GM19035 (cell line): Measurements from ENCODE around the gene RPL36AL.
"Not testable (repeated sequence)": the region's sequence is repeated elsewhere in the genome, so short reads cannot be mapped to it uniquely, and the experiment has no call there.

Source experiments
- ATAC-seq: cut with Tn5 transposase; IDR thresholded peaks from one replicate; pipeline ENCODE4 v1.9.1; 2021; ENCODE audit not compliant: unreplicated experiment

Gene RPL36AL

DNA sequence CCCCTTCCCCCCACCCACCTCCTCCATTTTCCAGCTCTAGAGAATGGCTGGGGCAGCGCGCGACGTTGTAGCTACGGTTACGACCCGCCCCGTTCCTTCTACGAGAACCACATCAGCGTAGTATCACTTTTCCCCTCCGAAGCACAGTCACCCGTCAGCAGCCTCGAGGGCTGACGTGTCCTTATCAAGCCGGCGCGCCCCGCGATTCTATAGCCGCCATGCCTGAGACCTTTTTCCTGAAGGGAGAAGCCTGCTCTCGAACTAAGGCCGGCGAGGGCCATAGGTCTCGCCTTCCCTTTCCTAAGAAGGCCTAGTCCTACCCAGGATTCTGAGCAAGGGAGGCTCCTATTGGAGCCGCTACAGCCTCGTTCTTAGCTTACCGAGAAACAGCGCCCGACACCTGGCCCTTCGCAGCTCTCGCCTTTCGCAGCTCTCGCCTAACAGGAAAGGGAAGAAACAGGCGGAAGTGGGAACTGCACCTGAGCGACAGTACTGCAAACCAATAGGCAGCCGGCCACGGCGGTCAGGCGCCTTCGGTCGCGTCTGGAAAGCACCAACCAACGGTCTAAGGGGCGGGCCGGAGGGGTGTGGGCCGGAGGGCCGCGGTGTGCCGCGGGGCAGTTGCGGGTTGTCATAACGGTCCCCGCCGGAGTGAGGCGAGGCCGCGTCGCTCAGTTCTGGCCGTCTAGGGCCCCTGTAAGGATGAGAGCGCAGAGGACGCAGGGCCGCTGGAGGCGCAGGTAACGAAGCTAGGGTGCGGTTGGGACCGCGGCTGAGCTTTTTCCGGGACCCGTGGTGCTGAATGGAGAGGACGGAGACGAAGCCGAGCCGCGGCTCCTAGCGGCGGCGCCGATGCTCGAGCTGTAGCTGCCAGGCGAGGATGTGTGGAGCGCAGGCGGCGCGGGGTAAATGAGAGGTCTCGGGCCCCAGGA lies at the start of gene RPL36AL, which contains the start of gene MGAT2:
Gene RPL36AL (minus strand): TSS at position 445 of the 932 bp plus-strand sequence. CDS start 1,522 bp downstream, outside the sequence.
Gene MGAT2 (plus strand): TSS at position 618 of the 932 bp plus-strand sequence. CDS start 470 bp downstream, outside the sequence.
- peak; percentile 90 for ATAC-seq

DNA sequence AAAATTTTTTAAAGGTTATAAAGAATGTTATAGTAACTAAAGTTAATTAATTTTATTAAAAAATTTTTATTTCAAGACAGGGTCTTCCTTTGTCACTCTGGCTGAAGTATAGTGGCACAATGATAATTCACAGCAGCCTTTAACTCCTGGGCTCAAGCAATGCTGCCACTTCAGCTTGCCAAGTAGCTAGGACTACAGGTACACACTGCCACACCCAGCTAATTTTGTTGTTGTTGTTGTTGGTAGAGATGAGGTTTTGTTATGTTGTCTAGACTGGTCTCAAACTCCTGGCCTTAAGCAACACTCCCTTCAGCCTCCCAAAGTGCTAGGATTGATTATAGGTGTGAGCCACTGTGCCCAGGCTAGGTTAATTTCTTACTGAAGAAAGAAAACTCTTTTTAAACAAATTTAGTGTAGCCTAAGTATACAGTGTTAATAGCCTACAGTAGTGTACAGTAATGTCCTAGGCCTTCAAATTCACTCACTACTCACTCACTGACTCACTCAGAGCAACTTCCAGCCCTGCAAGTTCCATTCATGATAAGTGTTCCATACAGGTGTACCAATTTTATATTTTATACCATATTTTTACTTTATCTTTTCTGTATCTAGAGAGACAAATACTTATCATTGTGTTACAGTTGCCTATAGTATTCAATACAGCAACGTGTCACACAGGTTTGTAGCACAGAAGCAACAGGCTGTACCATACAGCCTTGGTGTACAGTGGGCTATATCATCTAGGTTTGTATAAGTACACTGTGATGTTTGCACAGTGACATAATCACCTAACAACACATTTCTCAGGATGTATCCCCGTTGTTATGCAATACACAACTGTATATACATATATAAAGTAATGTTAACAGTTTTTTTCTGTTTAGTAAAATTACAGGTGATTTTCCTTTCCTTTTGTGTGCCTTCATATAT lies 39.4 kb upstream of the RPL36AL start:
- no peak for ATAC-seq

DNA sequence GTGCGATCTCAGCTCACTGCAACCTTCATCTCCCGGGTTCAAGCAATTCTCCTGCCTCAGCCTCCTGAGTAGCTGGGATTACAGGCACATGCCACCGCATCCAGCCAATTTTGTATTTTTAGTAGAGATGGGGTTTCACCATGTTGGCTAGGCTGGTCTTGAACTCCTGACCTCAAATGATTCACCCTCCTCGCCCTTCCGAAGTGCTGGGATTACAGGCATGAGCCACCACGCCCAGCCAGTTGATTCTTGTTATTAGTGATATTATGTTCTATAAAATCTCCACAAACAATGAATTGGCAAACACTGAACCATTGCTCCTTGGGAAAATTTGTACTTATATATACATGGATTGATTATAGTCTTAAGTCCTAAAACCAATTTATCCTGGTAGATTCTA lies 37.1 kb upstream of the RPL36AL start:
- ATAC-seq: not testable (repeated sequence)

DNA sequence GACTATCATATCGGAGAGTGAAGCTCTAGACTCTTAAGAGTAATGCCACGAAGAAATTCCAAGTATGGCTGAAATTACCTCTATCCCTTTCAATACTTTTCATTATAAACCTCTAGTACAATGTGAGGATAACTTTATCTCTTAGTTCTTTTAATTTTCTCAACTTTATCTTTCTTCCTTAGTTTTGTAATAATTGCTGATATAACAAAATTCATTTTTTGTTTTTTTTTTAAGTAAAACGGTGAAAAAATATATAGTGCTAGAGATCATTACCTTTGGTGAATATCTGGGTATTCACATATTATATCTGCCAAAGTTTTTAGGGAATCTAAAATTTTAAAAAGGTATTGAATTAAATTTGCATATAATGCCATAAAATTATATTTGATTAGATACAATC lies 34.1 kb upstream of the RPL36AL start:
- no peak for ATAC-seq

DNA sequence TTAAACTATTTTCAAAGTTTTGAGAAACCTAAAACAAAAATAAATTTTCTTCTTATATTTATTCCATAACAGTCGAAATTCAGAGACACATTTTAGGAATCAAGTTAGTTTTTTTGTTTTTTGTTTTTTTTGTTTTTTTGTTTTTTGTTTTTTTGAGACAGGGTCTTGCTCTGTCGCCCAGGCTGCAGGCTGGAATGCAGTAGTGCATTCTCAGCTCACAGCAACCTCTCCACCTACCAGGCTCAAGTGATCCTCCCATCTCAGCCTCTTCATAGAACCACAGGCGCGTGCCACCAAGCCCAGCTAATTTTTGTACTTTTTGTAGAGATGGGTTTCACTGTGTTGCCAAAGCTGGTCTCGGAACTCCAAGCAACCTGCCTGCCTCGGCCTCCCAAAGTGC lies 33.1 kb upstream of the RPL36AL start:
- no peak for ATAC-seq

DNA sequence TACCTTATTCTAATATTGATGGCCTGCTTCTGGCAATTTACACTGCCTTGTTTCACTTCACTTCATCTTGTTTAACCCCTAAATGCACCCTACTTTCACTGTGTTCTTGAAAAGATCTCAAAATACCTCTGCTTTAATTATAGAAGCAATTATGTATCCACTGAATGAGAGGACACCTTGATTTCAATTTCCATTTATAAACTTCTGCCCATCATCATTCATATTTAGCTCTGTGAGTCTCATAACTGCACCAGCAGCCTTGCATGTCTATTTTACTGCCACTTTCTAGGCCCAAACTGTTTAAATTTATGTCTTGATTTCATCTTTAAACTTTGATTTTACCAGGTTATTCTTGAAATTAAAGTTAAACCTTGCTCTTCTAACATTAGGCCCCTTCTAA lies 21.7 kb upstream of the RPL36AL start:
- ATAC-seq: no peak

DNA sequence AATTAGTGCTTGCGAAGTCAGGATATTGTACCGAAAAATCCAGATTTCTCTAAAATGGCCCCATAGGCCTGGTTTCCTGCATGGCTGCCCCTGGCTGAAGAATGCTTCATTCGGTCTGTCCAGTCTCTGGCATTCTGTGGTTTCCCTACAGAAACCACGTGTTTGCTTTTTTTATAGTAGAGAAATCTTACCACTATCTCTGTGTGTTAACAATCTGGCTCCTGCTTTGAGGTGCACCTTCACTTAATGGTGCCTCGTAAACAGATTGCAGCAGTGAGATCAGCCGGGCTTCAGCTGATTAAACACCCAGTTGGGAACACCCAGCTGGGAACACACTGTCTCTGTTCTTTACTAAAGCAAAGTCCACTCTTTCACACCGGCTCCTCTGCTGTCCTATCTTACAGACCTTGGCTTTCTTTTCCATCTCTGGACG lies 21.3 kb upstream of the RPL36AL start:
- ATAC-seq: no peak

DNA sequence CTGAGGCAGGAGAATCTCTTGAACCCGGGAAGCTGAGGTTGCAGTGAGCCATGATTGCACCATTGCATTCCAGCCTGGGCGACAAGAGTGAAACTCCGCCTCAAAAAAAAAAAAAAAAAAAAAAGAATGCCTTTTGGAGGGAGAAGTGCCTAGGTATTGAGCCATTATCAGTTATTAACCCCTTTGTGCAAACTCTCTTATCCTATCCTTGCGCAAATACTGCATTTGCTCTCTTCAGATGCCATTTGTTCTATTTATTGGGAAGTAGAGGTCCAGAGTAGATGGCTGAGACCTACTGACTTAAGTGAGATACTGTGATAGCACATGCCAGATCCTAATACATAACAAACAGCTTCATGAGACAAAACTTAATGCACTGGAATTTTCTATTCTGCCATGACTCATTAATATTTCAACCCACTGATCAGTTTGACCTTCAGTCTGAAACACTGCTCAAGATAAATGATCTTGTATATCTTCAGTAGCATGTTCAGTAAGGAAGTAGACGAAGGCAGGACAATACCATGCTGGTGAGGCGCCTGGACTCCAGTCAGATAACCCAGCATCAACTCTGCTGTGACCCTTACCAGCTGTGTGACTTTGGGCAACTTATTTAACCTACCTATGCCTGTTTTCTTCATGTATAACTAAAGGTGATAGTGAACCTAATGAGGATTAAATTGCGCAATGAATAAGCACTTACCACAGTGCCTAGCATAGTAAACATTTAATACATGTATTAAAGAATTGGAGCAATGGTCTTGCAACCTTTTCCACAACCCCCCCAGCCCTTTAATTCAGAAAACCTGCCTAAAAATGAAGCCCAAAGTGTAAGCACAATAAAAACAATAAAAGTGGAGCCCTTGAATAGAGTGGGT lies 20.4 kb upstream of the RPL36AL start:
- ATAC-seq: no peak

DNA sequence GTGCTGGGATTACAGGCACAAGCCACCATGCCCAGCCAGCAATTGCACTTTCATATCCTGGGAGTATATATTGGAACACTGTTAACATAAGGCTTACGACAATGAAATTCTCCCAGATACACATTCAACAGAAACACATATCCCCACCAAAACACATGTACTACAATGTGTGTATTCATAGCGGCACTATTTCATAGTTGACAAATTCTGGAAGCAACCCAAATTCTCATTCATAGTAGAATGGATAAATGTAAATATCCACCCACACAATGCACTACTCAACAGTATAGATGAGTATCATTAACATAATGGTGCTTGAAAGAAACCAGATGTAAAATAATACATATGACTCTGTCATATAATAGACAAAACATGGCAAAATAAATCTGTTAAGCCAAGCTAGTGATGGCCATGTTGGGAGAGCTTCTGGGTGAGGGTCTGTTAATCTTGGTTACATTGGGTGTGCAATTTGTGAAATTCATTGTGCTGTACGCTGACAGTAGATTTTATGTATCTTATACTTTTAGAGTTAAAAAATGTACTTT lies 17.2 kb upstream of the RPL36AL start:
- no peak for ATAC-seq

DNA sequence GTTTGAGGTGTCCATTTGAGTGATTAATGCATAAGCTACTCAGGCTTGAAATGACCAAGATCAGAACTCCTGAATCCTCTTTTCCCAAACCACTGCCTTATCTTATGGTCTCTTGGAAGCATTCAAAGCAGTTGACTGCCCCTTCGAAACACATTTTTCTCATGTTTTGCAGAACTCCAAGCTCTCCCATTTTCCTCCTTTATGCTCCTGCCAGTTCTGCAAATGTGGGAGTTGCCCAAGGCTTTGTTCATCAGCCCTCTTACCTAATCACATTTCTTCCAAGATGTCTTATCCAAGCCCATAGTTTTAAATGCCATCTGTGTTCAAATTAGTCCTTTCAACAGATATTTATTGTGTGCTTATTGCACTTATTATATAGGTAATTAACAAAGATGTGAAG lies 16.4 kb upstream of the RPL36AL start:
- no peak for ATAC-seq

DNA sequence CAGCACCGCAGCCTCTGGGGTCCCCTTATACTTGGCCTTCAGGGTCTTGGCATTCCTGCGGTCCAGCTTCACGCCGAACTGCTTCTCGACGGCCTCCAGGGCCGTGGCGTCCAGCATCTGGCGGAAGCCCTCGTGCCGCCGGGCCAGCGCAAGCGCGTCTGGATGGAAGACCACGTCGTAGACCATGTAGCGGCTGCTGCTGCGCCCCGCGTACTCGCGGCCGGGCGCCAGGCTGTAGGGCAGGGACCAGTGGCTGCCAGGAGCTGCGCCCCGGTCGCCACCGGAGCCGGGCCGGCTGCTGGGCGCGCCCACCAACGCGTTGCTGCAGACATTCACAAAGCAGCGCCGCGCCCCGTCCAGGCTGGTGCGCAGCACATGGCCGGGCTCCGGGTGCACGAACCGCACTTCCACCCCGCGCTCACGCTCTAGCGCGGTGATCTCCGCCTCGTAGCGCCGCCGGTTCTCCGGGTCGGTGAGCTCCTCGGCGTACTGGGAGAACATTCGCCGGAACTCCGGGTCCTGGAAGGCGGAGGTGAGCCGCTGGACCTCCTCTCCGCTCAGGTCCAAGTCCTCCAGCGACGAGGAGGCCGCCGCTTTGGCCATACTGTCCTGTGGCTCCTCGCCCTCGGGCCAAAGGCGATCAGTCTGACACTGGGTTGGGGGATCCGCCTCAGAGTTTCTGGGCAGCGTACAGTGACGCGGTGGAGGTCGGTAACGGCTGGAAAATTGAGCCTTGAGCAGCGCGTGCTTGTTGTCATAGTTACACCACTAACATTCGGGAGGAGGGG lies 14.3 kb upstream of the RPL36AL start, which contains the start of gene DNAAF2:
Gene DNAAF2 (minus strand): TSS at position 698 of the 788 bp plus-strand sequence. CDS start 95 bp downstream, at position 603.
- peak; percentile 31 for ATAC-seq

DNA sequence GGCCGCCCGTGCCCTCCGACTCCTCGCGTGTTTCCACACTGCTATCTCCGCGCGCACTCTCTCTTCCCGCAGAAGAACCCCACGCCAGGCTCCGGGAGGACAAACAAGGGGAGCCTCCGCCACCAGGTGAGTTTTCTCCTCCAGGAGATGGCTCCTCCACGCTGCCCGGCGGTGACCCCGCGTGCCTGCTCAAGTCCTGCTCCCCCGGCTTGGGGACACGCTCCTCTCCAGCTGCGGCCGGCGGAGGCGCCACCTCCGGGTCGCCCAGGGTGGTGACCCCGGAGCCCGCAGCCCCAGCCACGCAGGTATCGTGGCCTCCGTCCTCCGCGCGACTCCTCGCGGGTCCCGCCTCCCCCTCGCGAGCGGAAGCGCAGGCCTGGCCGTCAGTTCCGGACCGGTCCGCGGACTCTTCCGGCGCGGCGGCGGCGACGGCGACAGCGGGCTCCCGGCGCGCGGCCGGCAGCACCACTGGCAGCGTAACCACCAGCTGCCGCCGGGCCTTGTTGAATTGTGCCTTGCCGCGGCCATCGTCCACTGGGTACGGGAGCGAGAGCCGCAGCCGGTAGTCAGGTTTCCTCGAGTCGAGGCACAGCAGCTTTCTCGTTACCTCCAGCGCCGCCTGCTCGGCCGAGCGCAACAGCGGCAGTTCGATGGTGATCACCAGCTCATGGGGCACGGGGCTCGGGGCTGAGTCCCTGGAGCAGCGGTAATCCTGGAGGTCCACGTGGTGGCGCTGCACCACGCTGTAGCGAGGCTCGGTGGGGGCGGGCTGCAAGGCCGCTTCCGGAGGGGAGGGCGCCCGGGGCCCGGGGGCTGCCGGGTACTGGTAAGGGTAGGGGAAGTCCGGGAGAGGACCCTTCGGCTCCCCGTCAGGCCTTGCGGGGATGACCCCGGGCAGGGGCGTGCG lies 13.5 kb upstream of the RPL36AL start:
- ATAC-seq: peak; percentile 77

DNA sequence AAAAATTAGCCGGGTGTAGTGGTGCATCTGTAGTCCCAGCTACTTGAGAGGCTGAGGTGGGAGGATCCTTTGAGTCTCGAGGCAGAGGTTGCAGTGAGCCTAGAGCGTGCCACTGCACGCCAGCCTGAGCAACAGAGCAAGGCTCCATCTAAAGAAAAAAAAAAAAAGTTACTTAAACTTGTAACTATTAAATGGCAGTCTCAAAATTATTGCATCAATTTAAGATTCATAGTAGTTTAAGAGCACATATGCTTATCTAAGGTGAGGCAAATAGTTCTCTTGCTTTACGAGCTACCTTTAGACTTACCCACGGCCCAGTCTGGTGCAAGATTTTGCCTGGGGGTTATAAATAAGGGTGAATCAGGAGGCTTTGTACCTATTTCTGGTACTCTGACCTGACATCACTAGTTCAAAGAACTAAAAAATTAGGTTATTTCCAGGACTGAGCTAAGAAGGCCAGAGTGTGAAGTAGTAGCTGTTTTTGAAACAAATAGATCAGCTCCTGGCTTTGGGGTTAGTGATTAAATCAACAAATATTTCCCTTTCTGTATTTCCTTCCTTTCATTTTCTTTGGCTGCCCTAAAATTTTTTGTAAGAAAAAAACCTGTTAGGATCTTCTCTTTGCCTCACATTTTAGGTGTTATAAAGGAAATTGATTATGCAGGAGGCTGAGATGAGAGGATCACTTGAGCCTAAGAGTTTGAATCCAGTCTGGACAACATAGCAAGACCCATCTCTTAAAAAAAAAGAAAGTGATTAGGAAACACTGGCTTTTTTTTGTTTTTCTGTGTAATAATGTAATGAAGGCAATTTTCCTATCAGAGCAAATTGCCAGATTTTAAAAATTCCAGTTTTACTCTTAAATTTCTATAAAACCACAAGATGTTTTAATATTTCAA lies 3.8 kb upstream of the RPL36AL start:
- no peak for ATAC-seq

DNA sequence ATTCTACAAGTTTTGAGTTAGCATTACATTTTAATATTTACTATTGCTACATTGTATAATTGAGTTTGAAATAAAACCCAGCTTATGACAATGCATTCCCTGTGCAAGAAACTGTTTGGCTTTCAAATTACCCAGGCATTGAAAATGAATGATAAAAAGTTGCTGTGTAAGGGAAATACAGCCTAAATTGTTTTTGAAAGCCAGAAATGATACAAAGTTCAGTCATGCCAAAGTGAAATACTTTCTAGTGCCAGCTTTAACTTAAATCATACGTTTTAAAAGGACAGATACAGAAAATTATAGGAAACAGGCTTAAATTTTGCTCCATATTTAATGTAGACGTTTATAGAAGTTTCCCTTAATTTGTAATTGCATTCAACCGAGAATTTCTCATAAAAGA lies 3.0 kb upstream of the RPL36AL start:
- ATAC-seq: no peak

DNA sequence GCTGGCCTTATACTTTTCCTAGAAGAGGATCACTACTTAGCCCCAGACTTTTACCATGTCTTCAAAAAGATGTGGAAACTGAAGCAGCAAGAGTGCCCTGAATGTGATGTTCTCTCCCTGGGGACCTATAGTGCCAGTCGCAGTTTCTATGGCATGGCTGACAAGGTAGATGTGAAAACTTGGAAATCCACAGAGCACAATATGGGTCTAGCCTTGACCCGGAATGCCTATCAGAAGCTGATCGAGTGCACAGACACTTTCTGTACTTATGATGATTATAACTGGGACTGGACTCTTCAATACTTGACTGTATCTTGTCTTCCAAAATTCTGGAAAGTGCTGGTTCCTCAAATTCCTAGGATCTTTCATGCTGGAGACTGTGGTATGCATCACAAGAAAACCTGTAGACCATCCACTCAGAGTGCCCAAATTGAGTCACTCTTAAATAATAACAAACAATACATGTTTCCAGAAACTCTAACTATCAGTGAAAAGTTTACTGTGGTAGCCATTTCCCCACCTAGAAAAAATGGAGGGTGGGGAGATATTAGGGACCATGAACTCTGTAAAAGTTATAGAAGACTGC lies 1.7 kb upstream of the RPL36AL start:
- no peak for ATAC-seq

DNA sequence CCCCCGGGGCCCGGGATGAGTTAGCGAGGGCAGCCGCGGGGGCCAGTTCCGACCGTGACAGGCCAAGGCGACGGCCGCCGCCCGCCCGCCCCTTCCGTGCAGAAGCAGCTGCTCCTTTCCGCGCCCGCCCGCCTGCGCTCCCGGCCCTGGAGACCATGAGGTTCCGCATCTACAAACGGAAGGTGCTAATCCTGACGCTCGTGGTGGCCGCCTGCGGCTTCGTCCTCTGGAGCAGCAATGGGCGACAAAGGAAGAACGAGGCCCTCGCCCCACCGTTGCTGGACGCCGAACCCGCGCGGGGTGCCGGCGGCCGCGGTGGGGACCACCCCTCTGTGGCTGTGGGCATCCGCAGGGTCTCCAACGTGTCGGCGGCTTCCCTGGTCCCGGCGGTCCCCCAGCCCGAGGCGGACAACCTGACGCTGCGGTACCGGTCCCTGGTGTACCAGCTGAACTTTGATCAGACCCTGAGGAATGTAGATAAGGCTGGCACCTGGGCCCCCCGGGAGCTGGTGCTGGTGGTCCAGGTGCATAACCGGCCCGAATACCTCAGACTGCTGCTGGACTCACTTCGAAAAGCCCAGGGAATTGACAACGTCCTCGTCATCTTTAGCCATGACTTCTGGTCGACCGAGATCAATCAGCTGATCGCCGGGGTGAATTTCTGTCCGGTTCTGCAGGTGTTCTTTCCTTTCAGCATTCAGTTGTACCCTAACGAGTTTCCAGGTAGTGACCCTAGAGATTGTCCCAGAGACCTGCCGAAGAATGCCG lies 872 bp upstream of the RPL36AL start:
- ATAC-seq: peak; percentile 27
